Tibial nerve (tissue), 3 donors: ENCODE data around the gene LRP6.

Source experiments
- POLR2A ChIP-seq, 2 donors: fragments of 450-650 bp; IDR thresholded peaks; one replicate each; pipeline ENCODE4 v1.6.1; 2017; ENCODE audit warnings: antibody characterized with exemption in 2 of 2, mild to moderate bottlenecking in 2 of 2, moderate library complexity in 2 of 2
- TF ChIP-seq, protein P1 (sequence below), 5 experiments: fragments of 200-600 bp in 3 of 5; fragments of 450-650 bp in 2 of 5; sonication (generic) in 3 of 5; IDR thresholded peaks; one replicate each; pipeline ENCODE4 v1.5.1; 2016 to 2019; ENCODE audit warnings: antibody characterized with exemption in 5 of 5, mild to moderate bottlenecking in 3 of 5, moderate library complexity in 2 of 5

GRCh38 chr12:12230275-12230674 lies 36.6 kb downstream of the LRP6 start:
- TF ChIP-seq, protein P1, sequence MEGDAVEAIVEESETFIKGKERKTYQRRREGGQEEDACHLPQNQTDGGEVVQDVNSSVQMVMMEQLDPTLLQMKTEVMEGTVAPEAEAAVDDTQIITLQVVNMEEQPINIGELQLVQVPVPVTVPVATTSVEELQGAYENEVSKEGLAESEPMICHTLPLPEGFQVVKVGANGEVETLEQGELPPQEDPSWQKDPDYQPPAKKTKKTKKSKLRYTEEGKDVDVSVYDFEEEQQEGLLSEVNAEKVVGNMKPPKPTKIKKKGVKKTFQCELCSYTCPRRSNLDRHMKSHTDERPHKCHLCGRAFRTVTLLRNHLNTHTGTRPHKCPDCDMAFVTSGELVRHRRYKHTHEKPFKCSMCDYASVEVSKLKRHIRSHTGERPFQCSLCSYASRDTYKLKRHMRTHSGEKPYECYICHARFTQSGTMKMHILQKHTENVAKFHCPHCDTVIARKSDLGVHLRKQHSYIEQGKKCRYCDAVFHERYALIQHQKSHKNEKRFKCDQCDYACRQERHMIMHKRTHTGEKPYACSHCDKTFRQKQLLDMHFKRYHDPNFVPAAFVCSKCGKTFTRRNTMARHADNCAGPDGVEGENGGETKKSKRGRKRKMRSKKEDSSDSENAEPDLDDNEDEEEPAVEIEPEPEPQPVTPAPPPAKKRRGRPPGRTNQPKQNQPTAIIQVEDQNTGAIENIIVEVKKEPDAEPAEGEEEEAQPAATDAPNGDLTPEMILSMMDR (IDR thresholded peaks at IDR 0.05) = no peak
- no peak for TF ChIP-seq POLR2A (IDR thresholded peaks at IDR 0.05)
